K562 (cell line): Measurements from ENCODE around the gene SLC25A21. TPM values are rescaled to one million over a fixed set of nuclear protein-coding genes. Genes with fewer than 3 reads are reported as not detected.
A peak's percentile ranks its signal among the peaks of the same experiment; 100 is the strongest.

ENCODE experiments used
- ATAC-seq: fragments of 200-7000 bp; cut with Tn5 transposase; 3 replicates; pipeline ENCODE4 v1.9.1; 2020; ENCODE audit warnings: moderate library complexity
- BruUV-seq: library from RNA; stranded (reverse); fragments of 400-500 nt; replicated peaks from 2 replicates; lab custom pipeline; 2021; lab: Mats Ljungman, UMichigan
- CTCF ChIA-PET: fragments of 300-600 bp; formaldehyde crosslinking; extraction: SDS; loops from one replicate; lab custom pipeline; 2021; ENCODE audit warnings: low intra/inter-chr PET ratio; lab: Yijun Ruan, JAX
- POLR2A ChIA-PET: fragments of 300-600, 350-650 bp; sonication (Branson Sonifier 250); formaldehyde crosslinking; extraction: SDS; loops from one replicate; lab custom pipeline; 2021; ENCODE audit warnings: antibody characterized with exemption, inconsistent platforms; lab: Yijun Ruan, JAX
- DNase-seq, 4 experiments: peaks; one replicate each; pipeline versions ENCODE4 v3.0.0 to v3.0.0-alpha.2; 2011 to 2018; ENCODE audit warnings: low spot score in 3 of 4, mixed read lengths in 3 of 4; ENCODE audit errors: extremely low read depth in 1 of 4
- FAIRE-seq: peaks from 2 replicates; lab custom pipeline; 2011; peaks lifted over from hg19 to GRCh38; lab: Jason Lieb, UNC
- H2AFZ ChIP-seq: 2 replicates; pipeline ENCODE4 v1.6.0; 2011; ENCODE audit warnings: low read depth, low read length, control low read depth, inconsistent platforms
- H3K27ac ChIP-seq: fragments of 200-600 bp; 3 replicates; pipeline ENCODE4 v1.8.0; 2011; ENCODE audit warnings: low read depth, mild to moderate bottlenecking, control low read depth, inconsistent platforms, low read length, moderate library complexity, mixed read lengths; ENCODE audit errors: extremely low read depth
- H3K27me3 ChIP-seq, 2 experiments: fragments of 300-600 bp in 1 of 2; 2 replicates in 1 of 2; 3 replicates in 1 of 2; pipeline versions ENCODE4 v1.6.0 to v1.8.0; 2011; ENCODE audit warnings: inconsistent platforms in 2 of 2, low read length in 2 of 2, mild to moderate bottlenecking in 1 of 2, mixed read lengths in 1 of 2, moderate library complexity in 1 of 2; ENCODE audit not compliant: control insufficient read depth in 2 of 2, insufficient read depth in 2 of 2
- H3K36me3 ChIP-seq: fragments of 300-600 bp; 3 replicates; pipeline ENCODE4 v1.8.0; 2011; ENCODE audit warnings: mild to moderate bottlenecking, low read length, inconsistent platforms; ENCODE audit not compliant: control insufficient read depth, insufficient read depth
- H3K4me1 ChIP-seq, 2 experiments: fragments of 200-600 bp in 1 of 2; replicated peaks in 1 of 2; 2 replicates in 1 of 2; 3 replicates in 1 of 2; pipeline versions ENCODE4 v1.5.1 to v1.8.0; 2011; ENCODE audit warnings: inconsistent platforms in 2 of 2, low read length in 2 of 2, mild to moderate bottlenecking in 1 of 2, mixed read lengths in 1 of 2, moderate library complexity in 1 of 2; ENCODE audit not compliant: control insufficient read depth in 2 of 2, insufficient read depth in 2 of 2
- H3K4me2 ChIP-seq: 2 replicates; pipeline ENCODE4 v1.6.1; 2011; ENCODE audit warnings: low read length, control low read depth, inconsistent platforms, mixed read lengths; ENCODE audit not compliant: insufficient read depth
- H3K4me3 ChIP-seq: fragments of 200-600 bp; sonication (generic), shearing (Covaris generic); 2 replicates; pipeline ENCODE4 v1.5.1; 2016; ENCODE audit warnings: control low read depth, inconsistent platforms
- H3K79me2 ChIP-seq: fragments of 200-600 bp; 3 replicates; pipeline ENCODE4 v1.8.0; 2011; ENCODE audit warnings: low read length, inconsistent platforms; ENCODE audit not compliant: control insufficient read depth, insufficient read depth
- H3K9ac ChIP-seq, 2 experiments: 2 replicates each; pipeline versions ENCODE4 v1.6.0 to v1.6.1; 2011; ENCODE audit warnings: low read depth in 2 of 2, low read length in 2 of 2, control low read depth in 1 of 2, inconsistent platforms in 1 of 2, mild to moderate bottlenecking in 1 of 2, mixed read lengths in 1 of 2; ENCODE audit not compliant: insufficient read depth in 1 of 2
- H3K9me1 ChIP-seq: one replicate; pipeline ENCODE4 v1.6.0; 2011; ENCODE audit warnings: inconsistent platforms, mild to moderate bottlenecking, low read length, moderate library complexity; ENCODE audit not compliant: control insufficient read depth, insufficient read depth
- H3K9me3 ChIP-seq: replicated peaks from 2 replicates; pipeline ENCODE4 v1.5.1; 2011; ENCODE audit warnings: low read depth, low read length, inconsistent platforms; ENCODE audit not compliant: control insufficient read depth, insufficient read depth
- H4K20me1 ChIP-seq: replicated peaks from 2 replicates; pipeline ENCODE4 v1.6.1; 2011; ENCODE audit warnings: low read length, inconsistent platforms, mixed read lengths; ENCODE audit not compliant: control insufficient read depth, insufficient read depth
- DMBX1 ChIP-seq: fragments of 250-450 bp; sonication (Bioruptor Pico); IDR thresholded peaks from 2 replicates; pipeline ENCODE4 v1.8.0; 2022; ENCODE audit warnings: inconsistent platforms, mild to moderate bottlenecking, moderate library complexity, borderline replicate concordance
- FOXA3 ChIP-seq, 2 experiments: fragments of 450-650 bp in 1 of 2; sonication (generic) in 1 of 2; formaldehyde crosslinking; IDR thresholded peaks in 1 of 2; conservative IDR thresholded peaks in 1 of 2; 2 replicates each; pipeline versions ENCODE4 v1.4.0 to v1.8.0; 2020 to 2022; ENCODE audit warnings: mild to moderate bottlenecking in 2 of 2, missing genetic modification reagents in 1 of 2
- KDM1A ChIP-seq, 2 experiments: fragments of 450-650 bp; IDR thresholded peaks; 2 replicates each; pipeline ENCODE4 v1.6.1; 2016; ENCODE audit warnings: mild to moderate bottlenecking in 2 of 2
- KDM4B ChIP-seq, 2 experiments: fragments of 450-650 bp in 1 of 2; sonication (generic) in 1 of 2; IDR thresholded peaks; 2 replicates each; pipeline ENCODE4 v1.6.1; 2016 to 2017; ENCODE audit warnings: borderline replicate concordance in 2 of 2, antibody characterized with exemption in 1 of 2, low read depth in 1 of 2, mild to moderate bottlenecking in 1 of 2
- MYNN ChIP-seq, 2 experiments: sonication (generic); formaldehyde crosslinking in 1 of 2; IDR thresholded peaks; 2 replicates each; pipeline versions ENCODE4 v1.5.0 to v1.6.1; 2016 to 2020; ENCODE audit warnings: antibody characterized with exemption in 1 of 2, missing genetic modification reagents in 1 of 2
- NBN ChIP-seq: fragments of 450-650 bp; IDR thresholded peaks from 2 replicates; pipeline ENCODE4 v1.6.1; 2016; ENCODE audit warnings: low read depth, mild to moderate bottlenecking
- PHF21A ChIP-seq: fragments of 450-650 bp; IDR thresholded peaks from 2 replicates; pipeline ENCODE4 v1.6.1; 2017; ENCODE audit warnings: low read depth, borderline replicate concordance
- POLR3A ChIP-seq: IDR thresholded peaks from 2 replicates; pipeline ENCODE4 v1.6.1; 2011; ENCODE audit warnings: borderline replicate concordance, mild to moderate bottlenecking, moderate library complexity; ENCODE audit not compliant: insufficient read length, insufficient read depth; ENCODE audit errors: extremely low read depth
- RBM25 ChIP-seq: fragments of 200-400 bp; formaldehyde crosslinking; IDR thresholded peaks from 2 replicates; pipeline ENCODE4 v1.6.1; 2018; ENCODE audit warnings: low read length, low read depth, moderate library complexity; ENCODE audit not compliant: severe bottlenecking
- RFX1 ChIP-seq: fragments of 450-650 bp; IDR thresholded peaks from 2 replicates; pipeline ENCODE4 v1.6.1; 2016; ENCODE audit warnings: mild to moderate bottlenecking, moderate library complexity
- SOX6 ChIP-seq: fragments of 450-650 bp; IDR thresholded peaks from 2 replicates; pipeline ENCODE4 v1.6.1; 2014; ENCODE audit warnings: mild to moderate bottlenecking
- TBL1XR1 ChIP-seq, 2 experiments: IDR thresholded peaks; 2 replicates each; pipeline ENCODE4 v1.6.1; 2012; ENCODE audit warnings: improper control_type of control experiment in 2 of 2, low read length in 2 of 2, mild to moderate bottlenecking in 1 of 2
- ZBTB17 ChIP-seq: fragments of 450-650 bp; formaldehyde crosslinking; IDR thresholded peaks from 2 replicates; pipeline ENCODE4 v1.4.0; 2020; ENCODE audit warnings: mild to moderate bottlenecking
- ZFP36 ChIP-seq: fragments of 150-350 bp; IDR thresholded peaks from 2 replicates; pipeline ENCODE4 v1.6.1; 2018; ENCODE audit warnings: low read length, low read depth; ENCODE audit not compliant: partially characterized antibody
- ZNF121 ChIP-seq: sonication (generic); formaldehyde crosslinking; conservative IDR thresholded peaks from 2 replicates; pipeline ENCODE4 v1.8.0; 2022; ENCODE audit warnings: missing genetic modification reagents
- ZNF239 ChIP-seq: fragments of 250-450 bp; sonication (Bioruptor Pico); IDR thresholded peaks from 2 replicates; pipeline ENCODE4 v1.4.0; 2020; ENCODE audit warnings: mild to moderate bottlenecking
- WGBS: fragments of 100-300 bp; shearing (Covaris generic); methylation state at CpG from one replicate; pipeline ENCODE4 v1.1.6; 2016; ENCODE audit warnings: low coverage, mixed read lengths; ENCODE audit not compliant: insufficient coverage; ENCODE audit errors: missing lambda C conversion rate; 5-methylcytosine and 5-hydroxymethylcytosine counted together
- in situ Hi-C: fragments of 300-500 bp; cut with MboI; formaldehyde crosslinking; loops from 4 replicates; pipeline ENCODE4 v1.15.0; 2018; ENCODE audit warnings: inconsistent platforms, mixed read lengths
- intact Hi-C: fragments of 100-400 bp; cut with micrococcal nuclease; formaldehyde crosslinking; loops from 2 replicates; pipeline ENCODE4 v1.14.2; 2022
- polyA plus RNA-seq, 8 experiments: library from polyadenylated mRNA; depleted of rRNA in 4 of 8; stranded (reverse) in 5 of 8; unstranded in 3 of 8; fragments of >200 nt; fragmentation: Nextera tagmentation in 2 of 8; fragmentation: Illumina TruSeq in 1 of 8; extraction: Ambion mirVana in 2 of 8; extraction: Trizol in 1 of 8; gene quantifications; 2 replicates each; pipeline versions ENCODE4 v1.2.1 to v1.2.3, GENCODE V29; 2011 to 2014; ENCODE audit warnings: inconsistent platforms in 1 of 8, missing spikeins in 1 of 8
- total RNA-seq, 7 experiments: library from RNA; depleted of rRNA in 6 of 7; stranded (reverse); fragments of >200 nt in 6 of 7; fragmentation: Illumina TruSeq in 2 of 7; extraction: Trizol in 2 of 7; gene quantifications; 2 replicates each; pipeline versions ENCODE4 v1.2.1 to v1.2.3, GENCODE V29; 2011 to 2021; ENCODE audit warnings: low replicate concordance in 1 of 7

The SLC25A21 gene
- total and polyA plus RNA-seq, 9 of the 15 experiments (the other 6 are each of a cell fraction or from before 2014, with no cell fraction given) = 15.2 to 46.7 (median 28.7) TPM

DNA sequence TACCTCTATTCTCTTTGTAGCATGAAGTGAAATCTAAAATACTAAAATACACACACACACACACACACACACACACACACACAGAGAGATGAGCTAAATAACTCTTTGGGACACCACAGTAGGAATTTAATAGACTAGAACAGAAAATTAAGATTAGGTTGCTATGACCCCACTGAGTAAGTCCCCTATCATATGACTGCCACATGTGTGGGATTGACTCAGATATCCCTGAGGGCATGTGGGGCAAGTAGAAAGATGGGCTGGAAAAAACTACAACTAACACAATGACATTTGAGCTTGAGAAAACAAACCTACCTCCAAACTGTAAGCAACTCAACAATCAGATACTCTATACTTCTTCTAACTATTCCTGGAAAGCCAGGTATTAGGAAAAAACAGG, 27.0 kb downstream of the SLC25A21 start:
- no peaks in the 10 kb centered on the region; the same call in 1 of the 2 replicates for H4K20me1 ChIP-seq
- TF ChIP-seq RFX1 (peak; percentile 8; the same call in 1 of the 2 replicates), TBL1XR1 (IDR thresholded peaks at IDR 0.05; ENCODE audit: low read length in 2 of 2) (no peak)
- TF ChIP-seq, all 486 proteins: peak for 1
- Histone ChIP-seq H3K36me3 (no peaks in the 10 kb centered on the region; the same call in 2 of the 3 replicates), H3K9ac (no peak overlapping the region), H3K9me3 (no peaks in the 10 kb centered on the region), H3K4me1 (peaks cover 0 to 5% of the 10 kb centered on the region in 2 experiments; a peak in 3 of 5 replicates), H2AFZ (no peak overlapping the region), H3K27me3 (no peaks in the 10 kb centered on the region), H3K4me2 (no peak overlapping the region), H3K9me1 (no peaks in the 10 kb centered on the region), H3K27ac (no peak overlapping the region), H3K79me2 (peaks cover 44% of the 10 kb centered on the region), H3K4me3 (no peak overlapping the region)
- ATAC-seq (no peak; the same call in 2 of the 3 replicates), DNase-seq (no peak), FAIRE-seq (no peak)
- POLR2A ChIA-PET = interaction anchor here (0.9 to 1.6 kb wide), 3 partner anchors 23 to 203 kb away, joined by 3 to 4 read pairs (median 3); no protein-coding TSS in a partner anchor
- CTCF ChIA-PET = no interaction called here
- in situ Hi-C loops (loop anchor here (25.0 kb wide), 1 partner anchor 508 kb away; no protein-coding TSS in a partner anchor), intact Hi-C loops (loop anchor here (10.0 kb wide), 2 partner anchors 121 to 201 kb away; no protein-coding TSS in a partner anchor)
- no TSS peak for BruUV-seq

DNA sequence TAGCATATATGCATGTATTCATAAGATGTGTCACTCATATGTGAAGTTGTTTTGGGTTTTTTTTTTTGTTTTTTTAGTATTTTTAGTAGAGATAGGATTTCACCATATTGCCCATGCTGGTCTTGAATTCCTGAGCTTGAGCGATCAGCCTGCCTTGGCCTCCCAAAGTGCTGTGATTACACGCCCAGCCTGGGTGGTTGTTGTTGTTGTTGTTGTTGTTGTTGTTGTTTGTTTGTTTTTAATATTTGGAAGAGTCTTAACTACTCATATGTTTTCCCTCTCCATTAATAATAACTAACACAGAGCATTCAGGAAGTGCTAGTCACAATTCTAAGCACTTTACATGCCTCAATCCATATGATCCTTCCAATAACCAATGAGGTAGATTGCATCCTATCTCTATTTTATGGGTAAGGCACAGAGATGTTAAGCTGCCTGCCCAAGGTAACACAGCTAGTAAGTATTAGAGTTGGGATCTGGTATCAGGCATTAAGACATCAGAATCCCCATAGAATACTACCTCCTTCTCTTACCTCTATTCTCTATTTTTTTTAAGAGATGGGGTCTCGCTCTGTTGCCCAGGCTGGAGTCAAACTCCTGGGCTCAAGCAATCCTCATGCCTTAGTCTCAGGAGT, 27.6 kb downstream of the SLC25A21 start:
- FAIRE-seq = no peak
- in situ Hi-C loops = loop anchor here (25.0 kb wide), 1 partner anchor 508 kb away; no protein-coding TSS in a partner anchor
- POLR2A ChIA-PET = interaction anchor here (1.5 to 1.6 kb wide), 2 partner anchors 24 to 25 kb away, joined by 3 to 4 read pairs; no protein-coding TSS in a partner anchor
- TF ChIP-seq ZFP36 (peak; percentile 56), FOXA3 (CRISPR knock-in tag; conservative IDR thresholded peaks at IDR 0.05 in 1 of 2, IDR thresholded peaks at IDR 0.05 in 1 of 2) (no peak), KDM1A (IDR thresholded peaks at IDR 0.05) (0 out of 4 replicates have a peak, but pooled peaks of 1 of the 2 experiments have one; percentile 10), POLR3A (no peak), MYNN (IDR thresholded peaks at IDR 0.05) (no peak), MYNN (CRISPR knock-in tag; IDR thresholded peaks at IDR 0.05) (no peak), ZBTB17 (CRISPR knock-in tag) (no peak), KDM4B (IDR thresholded peaks at IDR 0.05; ENCODE audit: borderline replicate concordance in 2 of 2, low read depth in 1 of 2) (no peak), ZNF121 (CRISPR knock-in tag) (0 out of 2 replicates have a peak, but pooled peaks have one; percentile 31), PHF21A (no peak), DMBX1 (CRISPR knock-in tag) (no peak), RBM25 (peak; percentile 79), SOX6 (no peak), ZNF239 (CRISPR knock-in tag) (no peak), NBN (no peak)

More for the DNA sequence above, 27.6 kb downstream of the SLC25A21 start:
- CTCF ChIA-PET = no interaction called here
- H3K9ac ChIP-seq = no peak overlapping the region
- no peak overlapping the region for H3K4me3 ChIP-seq
- no peak overlapping the region for H3K4me2 ChIP-seq
- intact Hi-C loops = loop anchor here (10.0 kb wide), 2 partner anchors 120 to 200 kb away; no protein-coding TSS in a partner anchor
- BruUV-seq = no TSS peak
- H3K79me2 ChIP-seq = peaks cover 41% of the 10 kb centered on the region
- H4K20me1 ChIP-seq = no peaks in the 10 kb centered on the region; the same call in 1 of the 2 replicates
- 92% methylated on average over 2 of the region's 3 CpGs for WGBS
- H3K4me1 ChIP-seq = peaks cover 0 to 5% of the 10 kb centered on the region in 2 experiments; a peak in 3 of 5 replicates
- H3K9me1 ChIP-seq = no peaks in the 10 kb centered on the region
- H3K27ac ChIP-seq = no peak overlapping the region
- no peaks in the 10 kb centered on the region for H3K27me3 ChIP-seq
- no peak overlapping the region for H2AFZ ChIP-seq
- DNase-seq = no peak
- H3K9me3 ChIP-seq = no peaks in the 10 kb centered on the region
- ATAC-seq = no peak
- no peaks in the 10 kb centered on the region; the same call in 2 of the 3 replicates for H3K36me3 ChIP-seq
